Measurements from ENCODE around the gene APIP. TPM values are rescaled to one million over a fixed set of nuclear protein-coding genes. Genes with fewer than 3 reads are reported as not detected.

APIP gene
- polyA plus RNA-seq, 1 experiment: 10.0 TPM

GRCh38 chr11:34936945-34937629 is 20.9 kb upstream of the APIP start:
- CTCF ChIA-PET: no interaction called here
- peaks cover 3% of the 10 kb centered on the region; the same call in 1 of the 2 replicates for H3K36me3 ChIP-seq (ENCODE audit: control insufficient read depth, insufficient read depth, low read length)
- POLR2A ChIA-PET: no interaction called here
- DNase-seq (ENCODE audit: low read depth): no peak
- TF ChIP-seq CTCF (IDR thresholded peaks at IDR 0.05; ENCODE audit: insufficient read depth, low read depth, low read length): no peak
- no peaks in the 10 kb centered on the region for H3K27me3 ChIP-seq (ENCODE audit: control insufficient read depth, insufficient read depth, low read length)
- H3K4me3 ChIP-seq (ENCODE audit: low read depth, low read length): no peak overlapping the region

- Histone ChIP-seq H3K4me3 (ENCODE audit: low read depth, low read length) (no peak overlapping the region), H3K27me3 (ENCODE audit: control insufficient read depth, insufficient read depth, low read length) (no peaks in the 10 kb centered on the region), H3K36me3 (ENCODE audit: control insufficient read depth, insufficient read depth, low read length) (no peaks in the 10 kb centered on the region)
- ChIA-PET POLR2A (no interaction called here), CTCF (interaction anchor here (2.3 kb wide), 1 partner anchor 462 kb away, joined by 9 read pairs; no protein-coding TSS in a partner anchor)
- DNase-seq (ENCODE audit: low read depth): no peak
- TF ChIP-seq CTCF (IDR thresholded peaks at IDR 0.05; ENCODE audit: insufficient read depth, low read depth, low read length): no peak
Observed at GRCh38 chr11:34929794-34930763, 13.9 kb upstream of the APIP start.

- H3K27me3 ChIP-seq (ENCODE audit: control insufficient read depth, insufficient read depth, low read length): no peaks in the 10 kb centered on the region
- no peak overlapping the region for H3K4me3 ChIP-seq (ENCODE audit: low read depth, low read length)
- DNase-seq (ENCODE audit: low read depth): no peak
- no peak for TF ChIP-seq CTCF (IDR thresholded peaks at IDR 0.05; ENCODE audit: insufficient read depth, low read depth, low read length)
- ChIA-PET CTCF (interaction anchor here (2.3 kb wide), 1 partner anchor 463 kb away, joined by 9 read pairs; no protein-coding TSS in a partner anchor), POLR2A (no interaction called here)
- H3K36me3 ChIP-seq (ENCODE audit: control insufficient read depth, insufficient read depth, low read length): no peaks in the 10 kb centered on the region
Observed at GRCh38 chr11:34928960-34929680, 12.9 kb upstream of the APIP start.

- CTCF ChIA-PET: interaction anchor here (0.8 to 2.3 kb wide), 2 partner anchors 12 to 463 kb away, joined by 4 to 9 read pairs; partner anchors contain the start of genes APIP and PDHX
- no peak for TF ChIP-seq CTCF (IDR thresholded peaks at IDR 0.05; ENCODE audit: insufficient read depth, low read depth, low read length)
Observed at GRCh38 chr11:34928268-34928959, 12.2 kb upstream of the APIP start.

More at GRCh38 chr11:34928268-34928959, 12.2 kb upstream of the APIP start:
- no peak overlapping the region for H3K4me3 ChIP-seq (ENCODE audit: low read depth, low read length)
- no peak for DNase-seq (ENCODE audit: low read depth)
- H3K36me3 ChIP-seq (ENCODE audit: control insufficient read depth, insufficient read depth, low read length): no peaks in the 10 kb centered on the region
- POLR2A ChIA-PET: no interaction called here
- no peaks in the 10 kb centered on the region for H3K27me3 ChIP-seq (ENCODE audit: control insufficient read depth, insufficient read depth, low read length)
